Kidney (tissue), 14 donors: ENCODE results near the gene CLIC5. TPM values are rescaled to one million over a fixed set of nuclear protein-coding genes. Genes with fewer than 3 reads are reported as not detected.

ENCODE experiments used
- DNase-seq, 5 donors: peaks; one replicate each; pipeline ENCODE4 v3.0.0-alpha.2; 2013 to 2020
- FAIRE-seq: peaks from 2 replicates; lab custom pipeline; 2012; peaks lifted over from hg19 to GRCh38; lab: Jason Lieb, UNC
- H3K27ac ChIP-seq, 2 donors: one replicate each; pipeline ENCODE4 v1.7.0; 2013; ENCODE audit warnings: low read depth in 2 of 2, low read length in 2 of 2, inconsistent platforms in 1 of 2
- H3K27me3 ChIP-seq: one replicate; pipeline ENCODE4 v1.7.1; 2013; ENCODE audit warnings: low read length, inconsistent platforms; ENCODE audit not compliant: control insufficient read depth, insufficient read depth
- H3K36me3 ChIP-seq, 3 donors: one replicate each; pipeline versions ENCODE4 v1.7.0 to v1.7.1; 2013; ENCODE audit warnings: low read length in 3 of 3, control low read depth in 1 of 3, inconsistent platforms in 1 of 3; ENCODE audit not compliant: insufficient read depth in 3 of 3, control insufficient read depth in 2 of 3
- H3K4me1 ChIP-seq, 3 donors: one replicate each; pipeline versions ENCODE4 v1.7.0 to v1.7.1; 2013; ENCODE audit warnings: low read length in 3 of 3, inconsistent platforms in 1 of 3, low read depth in 1 of 3; ENCODE audit not compliant: control insufficient read depth in 2 of 3, insufficient read depth in 2 of 3
- H3K4me3 ChIP-seq, 3 donors: one replicate each; pipeline versions ENCODE4 v1.7.0 to v1.8.1; 2013; ENCODE audit warnings: low read length in 3 of 3, control low read depth in 1 of 3, inconsistent platforms in 1 of 3
- H3K9ac ChIP-seq, 3 donors: one replicate each; pipeline versions ENCODE4 v1.7.0 to v1.7.1; 2013; ENCODE audit warnings: low read length in 3 of 3, control low read depth in 1 of 3, inconsistent platforms in 1 of 3
- H3K9me3 ChIP-seq, 3 donors: one replicate each; pipeline versions ENCODE4 v1.7.0 to v1.7.1; 2013; ENCODE audit warnings: low read length in 3 of 3, control low read depth in 1 of 3, inconsistent platforms in 1 of 3; ENCODE audit not compliant: control insufficient read depth in 2 of 3, insufficient read depth in 1 of 3
- CTCF ChIP-seq: IDR thresholded peaks from 3 replicates; pipeline ENCODE4 v1.5.1; 2012; ENCODE audit warnings: mild to moderate bottlenecking, moderate library complexity, borderline replicate concordance; ENCODE audit not compliant: insufficient read depth; ENCODE audit errors: extremely low read depth
- intact Hi-C: fragments of 100-400 bp; cut with DNase I; formaldehyde crosslinking; loops from one replicate; pipeline ENCODE4 v1.11.1; 2022
- polyA plus RNA-seq: library from polyadenylated mRNA; stranded (reverse); fragments of 350-450 nt; fragmentation: Illumina TruSeq; extraction: RNeasy Lipid Tissue Mini Kit (QIAGEN cat#74804); gene quantifications from one replicate; pipeline ENCODE4 v1.2.3, GENCODE V29; 2014; ENCODE audit warnings: low read depth, low replicate concordance; ENCODE audit not compliant: insufficient read depth
- total RNA-seq: library from RNA; stranded (reverse); fragmentation: NEBNext Ultra II Directional; extraction: Animal tissue kit (Norgen Biotek cat#: 25700); gene quantifications from one replicate; pipeline ENCODE4 v1.2.1, GENCODE V29; 2021
- donor health status: control.
- donor health status: control.
- donor health status: control.
- donor health status: control.
- donor health status: control.
- donor health status: DM: yes; HTN: yes; CAD: no.
- donor health status: Normal renal cell carcinoma (clear cell type).

CLIC5 gene
- total and polyA plus RNA-seq, 2 donors from 2014 or later: 7.4 to 54.3 TPM

- TF ChIP-seq CTCF: no peak
- H3K9me3 ChIP-seq: no peaks in the 10 kb centered on the region
- peak in 2 of 5 donors; percentile 50 to 75 for DNase-seq
- no peak overlapping the region for H3K9ac ChIP-seq
- no peak for FAIRE-seq
- intact Hi-C loops: no loop called here
- H3K4me1 ChIP-seq: peaks cover 0 to 3% (median 0%) of the 10 kb centered on the region in 3 donors
- no peak overlapping the region for H3K27ac ChIP-seq
- H3K36me3 ChIP-seq: no peaks in the 10 kb centered on the region
- no peak overlapping the region for H3K4me3 ChIP-seq
- no peaks in the 10 kb centered on the region for H3K27me3 ChIP-seq
Observed at GRCh38 chr6:46061497-46061896, 45.8 kb upstream of the CLIC5 start.

GRCh38 chr6:46059608-46060007 lies 43.9 kb upstream of the CLIC5 start:
- no peak overlapping the region for H3K4me3 ChIP-seq
- DNase-seq (no peak), FAIRE-seq (no peak)
- no peak for TF ChIP-seq CTCF
- H3K9me3 ChIP-seq: no peaks in the 10 kb centered on the region
- no peak overlapping the region for H3K9ac ChIP-seq
- H3K36me3 ChIP-seq: no peaks in the 10 kb centered on the region
- intact Hi-C loops: no loop called here
- H3K27me3 ChIP-seq: no peaks in the 10 kb centered on the region
- H3K4me1 ChIP-seq: peaks cover 0 to 3% (median 0%) of the 10 kb centered on the region in 3 donors
- H3K27ac ChIP-seq: no peak overlapping the region

GRCh38 chr6:46058951-46059350 lies 43.3 kb upstream of the CLIC5 start:
- Histone ChIP-seq H3K27ac (no peak overlapping the region), H3K27me3 (no peaks in the 10 kb centered on the region), H3K4me1 (peaks cover 0 to 5% (median 0%) of the 10 kb centered on the region in 3 donors), H3K4me3 (no peak overlapping the region), H3K36me3 (no peaks in the 10 kb centered on the region), H3K9me3 (no peaks in the 10 kb centered on the region), H3K9ac (no peak overlapping the region)
- DNase-seq: no peak
- TF ChIP-seq CTCF: no peak
- intact Hi-C loops: no loop called here
- no peak for FAIRE-seq

GRCh38 chr6:46057792-46058191 lies 42.1 kb upstream of the CLIC5 start:
- peaks cover 0 to 13% (median 0%) of the 10 kb centered on the region in 3 donors for H3K4me1 ChIP-seq
- intact Hi-C loops: no loop called here
- no peak overlapping the region for H3K4me3 ChIP-seq
- no peak overlapping the region for H3K9ac ChIP-seq
- no peak overlapping the region for H3K27ac ChIP-seq
- FAIRE-seq: no peak
- H3K27me3 ChIP-seq: no peaks in the 10 kb centered on the region
- DNase-seq: no peak
- TF ChIP-seq CTCF: no peak
- H3K9me3 ChIP-seq: no peaks in the 10 kb centered on the region
- H3K36me3 ChIP-seq: no peaks in the 10 kb centered on the region
